ENCODE measurements around the gene HOATZ. TPM values are rescaled to one million over a fixed set of nuclear protein-coding genes. Genes with fewer than 3 reads are reported as not detected.

The HOATZ gene
- total RNA-seq, 1 donor from 2014 or later: not detected

GRCh38 chr11:111540937-111541253, 26.3 kb downstream of the HOATZ start:
- peaks cover 3% of the 10 kb centered on the region for H3K27me3 Mint-ChIP-seq (ENCODE audit: unreplicated experiment)
- peaks cover 19% of the 10 kb centered on the region for H3K4me1 Mint-ChIP-seq (ENCODE audit: low read depth, unreplicated experiment)
- no peak overlapping the region for H3K27ac Mint-ChIP-seq (ENCODE audit: unreplicated experiment)
- no peaks in the 10 kb centered on the region for H3K36me3 Mint-ChIP-seq (ENCODE audit: unreplicated experiment)
- DNase-seq: no peak
- H3K9me3 Mint-ChIP-seq (ENCODE audit: unreplicated experiment): peaks cover 2% of the 10 kb centered on the region
- H3K4me3 Mint-ChIP-seq (ENCODE audit: unreplicated experiment): peak overlapping the region; percentile 51
- no peak for TF ChIP-seq CTCF (IDR thresholded peaks at IDR 0.05; ENCODE audit: partially characterized antibody, unreplicated experiment)

GRCh38 chr11:111541254-111542061, 26.9 kb downstream of the HOATZ start:
- H3K36me3 Mint-ChIP-seq (ENCODE audit: unreplicated experiment): no peaks in the 10 kb centered on the region
- H3K4me3 Mint-ChIP-seq (ENCODE audit: unreplicated experiment): peak overlapping the region; percentile 78
- no peak overlapping the region for H3K27ac Mint-ChIP-seq (ENCODE audit: unreplicated experiment)
- peaks cover 3% of the 10 kb centered on the region for H3K27me3 Mint-ChIP-seq (ENCODE audit: unreplicated experiment)
- no peak for TF ChIP-seq CTCF (IDR thresholded peaks at IDR 0.05; ENCODE audit: partially characterized antibody, unreplicated experiment)
- peaks cover 2% of the 10 kb centered on the region for H3K9me3 Mint-ChIP-seq (ENCODE audit: unreplicated experiment)
- DNase-seq: peak; percentile 32
- peaks cover 23% of the 10 kb centered on the region for H3K4me1 Mint-ChIP-seq (ENCODE audit: low read depth, unreplicated experiment)

GRCh38 chr11:111542606-111543275, 28.2 kb downstream of the HOATZ start:
- TF ChIP-seq CTCF (IDR thresholded peaks at IDR 0.05; ENCODE audit: partially characterized antibody, unreplicated experiment): no peak
- Mint-ChIP-seq H3K27ac (ENCODE audit: unreplicated experiment) (no peak overlapping the region), H3K36me3 (ENCODE audit: unreplicated experiment) (no peaks in the 10 kb centered on the region), H3K4me1 (ENCODE audit: low read depth, unreplicated experiment) (peaks cover 23% of the 10 kb centered on the region), H3K27me3 (ENCODE audit: unreplicated experiment) (peaks cover 3% of the 10 kb centered on the region), H3K4me3 (ENCODE audit: unreplicated experiment) (no peak overlapping the region), H3K9me3 (ENCODE audit: unreplicated experiment) (peaks cover 2% of the 10 kb centered on the region)
- no peak for DNase-seq

GRCh38 chr11:111548525-111548924, 33.9 kb downstream of the HOATZ start:
- Mint-ChIP-seq H3K9me3 (ENCODE audit: unreplicated experiment) (peaks cover 3% of the 10 kb centered on the region), H3K4me1 (ENCODE audit: low read depth, unreplicated experiment) (peaks cover 15% of the 10 kb centered on the region), H3K27ac (ENCODE audit: unreplicated experiment) (no peak overlapping the region), H3K27me3 (ENCODE audit: unreplicated experiment) (no peaks in the 10 kb centered on the region), H3K36me3 (ENCODE audit: unreplicated experiment) (no peaks in the 10 kb centered on the region), H3K4me3 (ENCODE audit: unreplicated experiment) (no peak overlapping the region)
- no peak for DNase-seq
- TF ChIP-seq CTCF (IDR thresholded peaks at IDR 0.05; ENCODE audit: partially characterized antibody, unreplicated experiment): no peak
